C4-2B (cell line): ENCODE data around the gene PPL.
A peak's percentile ranks its signal among the peaks of the same experiment; 100 is the strongest.

Experiments
- H3K27ac ChIP-seq: fragments of 450-650 bp; 2 replicates; pipeline ENCODE4 v1.5.1; 2017
- ZFX ChIP-seq: fragments of 450-650 bp; IDR thresholded peaks from 2 replicates; pipeline ENCODE4 v1.6.1; 2017
- TF ChIP-seq, protein P1 (sequence below): fragments of 450-650 bp; conservative IDR thresholded peaks from 2 replicates; pipeline ENCODE4 v1.5.1; 2017; ENCODE audit warnings: mild to moderate bottlenecking

The PPL gene, protein sequence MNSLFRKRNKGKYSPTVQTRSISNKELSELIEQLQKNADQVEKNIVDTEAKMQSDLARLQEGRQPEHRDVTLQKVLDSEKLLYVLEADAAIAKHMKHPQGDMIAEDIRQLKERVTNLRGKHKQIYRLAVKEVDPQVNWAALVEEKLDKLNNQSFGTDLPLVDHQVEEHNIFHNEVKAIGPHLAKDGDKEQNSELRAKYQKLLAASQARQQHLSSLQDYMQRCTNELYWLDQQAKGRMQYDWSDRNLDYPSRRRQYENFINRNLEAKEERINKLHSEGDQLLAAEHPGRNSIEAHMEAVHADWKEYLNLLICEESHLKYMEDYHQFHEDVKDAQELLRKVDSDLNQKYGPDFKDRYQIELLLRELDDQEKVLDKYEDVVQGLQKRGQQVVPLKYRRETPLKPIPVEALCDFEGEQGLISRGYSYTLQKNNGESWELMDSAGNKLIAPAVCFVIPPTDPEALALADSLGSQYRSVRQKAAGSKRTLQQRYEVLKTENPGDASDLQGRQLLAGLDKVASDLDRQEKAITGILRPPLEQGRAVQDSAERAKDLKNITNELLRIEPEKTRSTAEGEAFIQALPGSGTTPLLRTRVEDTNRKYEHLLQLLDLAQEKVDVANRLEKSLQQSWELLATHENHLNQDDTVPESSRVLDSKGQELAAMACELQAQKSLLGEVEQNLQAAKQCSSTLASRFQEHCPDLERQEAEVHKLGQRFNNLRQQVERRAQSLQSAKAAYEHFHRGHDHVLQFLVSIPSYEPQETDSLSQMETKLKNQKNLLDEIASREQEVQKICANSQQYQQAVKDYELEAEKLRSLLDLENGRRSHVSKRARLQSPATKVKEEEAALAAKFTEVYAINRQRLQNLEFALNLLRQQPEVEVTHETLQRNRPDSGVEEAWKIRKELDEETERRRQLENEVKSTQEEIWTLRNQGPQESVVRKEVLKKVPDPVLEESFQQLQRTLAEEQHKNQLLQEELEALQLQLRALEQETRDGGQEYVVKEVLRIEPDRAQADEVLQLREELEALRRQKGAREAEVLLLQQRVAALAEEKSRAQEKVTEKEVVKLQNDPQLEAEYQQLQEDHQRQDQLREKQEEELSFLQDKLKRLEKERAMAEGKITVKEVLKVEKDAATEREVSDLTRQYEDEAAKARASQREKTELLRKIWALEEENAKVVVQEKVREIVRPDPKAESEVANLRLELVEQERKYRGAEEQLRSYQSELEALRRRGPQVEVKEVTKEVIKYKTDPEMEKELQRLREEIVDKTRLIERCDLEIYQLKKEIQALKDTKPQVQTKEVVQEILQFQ (N-terminal part only)

DNA sequence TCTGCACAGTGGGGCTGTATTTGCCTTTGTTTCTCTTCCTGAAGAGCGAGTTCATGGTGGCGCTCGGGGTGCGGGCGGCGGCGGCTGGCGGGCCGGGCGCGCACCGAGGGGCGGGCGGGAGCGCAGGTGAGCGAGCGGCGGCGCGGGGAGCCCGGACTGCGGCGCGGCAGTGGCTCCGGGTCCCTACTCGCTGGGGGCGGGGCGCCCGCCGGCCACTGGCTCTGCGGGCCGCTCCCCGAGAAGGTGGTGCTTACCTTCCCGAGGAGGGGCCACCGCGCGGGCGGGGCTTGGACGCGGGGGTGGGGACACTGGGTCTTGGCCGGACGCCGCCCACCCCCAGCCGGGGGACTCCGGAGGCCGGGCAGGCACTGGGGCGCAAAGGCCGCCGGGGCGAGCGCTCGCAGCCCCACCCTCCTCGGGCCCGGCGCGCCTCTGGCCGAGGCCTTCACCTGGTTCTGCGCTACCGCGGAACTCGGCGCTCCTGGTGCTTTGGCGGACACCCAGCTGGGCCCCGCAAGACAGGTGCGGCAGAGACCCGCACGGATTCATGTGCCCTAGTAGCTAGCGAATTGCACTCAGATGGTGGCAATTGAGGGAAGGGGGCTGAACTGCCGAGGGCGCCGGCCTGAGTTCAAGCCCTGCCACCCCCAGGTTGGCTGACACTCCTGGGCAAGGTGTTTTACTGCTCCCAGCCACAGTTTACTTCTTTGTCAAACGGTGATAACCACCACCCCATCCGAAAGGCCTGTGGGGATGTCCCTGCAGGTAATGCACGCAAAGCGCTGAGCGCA lies at the start of gene PPL:
PPL (minus strand) TSS at position 158 of the 791 bp plus-strand sequence; CDS start at position 55, 103 bp downstream.
- peak within 1 kb of the TSS; percentile 28 for H3K27ac ChIP-seq
- no peak for TF ChIP-seq ZFX
- TF ChIP-seq, protein P1, sequence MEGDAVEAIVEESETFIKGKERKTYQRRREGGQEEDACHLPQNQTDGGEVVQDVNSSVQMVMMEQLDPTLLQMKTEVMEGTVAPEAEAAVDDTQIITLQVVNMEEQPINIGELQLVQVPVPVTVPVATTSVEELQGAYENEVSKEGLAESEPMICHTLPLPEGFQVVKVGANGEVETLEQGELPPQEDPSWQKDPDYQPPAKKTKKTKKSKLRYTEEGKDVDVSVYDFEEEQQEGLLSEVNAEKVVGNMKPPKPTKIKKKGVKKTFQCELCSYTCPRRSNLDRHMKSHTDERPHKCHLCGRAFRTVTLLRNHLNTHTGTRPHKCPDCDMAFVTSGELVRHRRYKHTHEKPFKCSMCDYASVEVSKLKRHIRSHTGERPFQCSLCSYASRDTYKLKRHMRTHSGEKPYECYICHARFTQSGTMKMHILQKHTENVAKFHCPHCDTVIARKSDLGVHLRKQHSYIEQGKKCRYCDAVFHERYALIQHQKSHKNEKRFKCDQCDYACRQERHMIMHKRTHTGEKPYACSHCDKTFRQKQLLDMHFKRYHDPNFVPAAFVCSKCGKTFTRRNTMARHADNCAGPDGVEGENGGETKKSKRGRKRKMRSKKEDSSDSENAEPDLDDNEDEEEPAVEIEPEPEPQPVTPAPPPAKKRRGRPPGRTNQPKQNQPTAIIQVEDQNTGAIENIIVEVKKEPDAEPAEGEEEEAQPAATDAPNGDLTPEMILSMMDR = no peak

DNA sequence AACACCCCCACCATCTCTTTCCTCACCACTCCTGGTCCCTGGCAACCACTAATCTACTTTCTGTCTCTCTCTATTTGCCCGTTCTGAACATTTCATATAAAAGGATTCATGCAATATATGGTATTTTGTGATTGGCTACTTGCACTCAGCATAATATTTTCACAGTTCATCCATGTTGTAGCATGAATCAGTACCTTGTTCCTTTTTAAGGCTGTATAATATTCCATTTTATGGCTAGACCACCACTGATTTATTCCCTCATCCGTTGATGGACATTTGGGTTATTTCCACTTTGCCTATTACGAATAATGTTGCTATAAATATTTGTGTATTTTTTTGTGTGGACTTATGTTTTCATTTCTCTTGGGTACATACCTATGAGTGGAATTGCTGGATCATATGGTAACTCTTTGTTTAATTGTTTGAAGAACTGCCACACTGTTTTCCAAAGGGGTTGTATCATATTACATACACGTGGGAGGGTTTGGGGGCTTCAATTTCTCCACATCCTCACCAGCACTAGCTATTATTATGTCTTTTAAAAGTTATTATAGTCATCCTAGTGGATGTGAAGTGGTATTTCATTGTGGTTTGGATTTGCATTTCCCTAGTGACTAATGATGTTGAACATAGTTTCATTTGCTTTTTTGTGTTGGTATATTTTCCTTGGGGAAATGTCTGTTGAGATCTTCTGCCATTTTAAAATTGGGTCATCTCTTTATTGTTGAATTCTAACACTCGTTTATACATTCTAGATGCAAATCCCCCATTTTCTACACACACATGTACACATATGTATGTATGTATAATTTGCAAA lies 47.4 kb upstream of the PPL start:
- TF ChIP-seq, protein P1 = no peak
- TF ChIP-seq ZFX = no peak
- no peak overlapping the region for H3K27ac ChIP-seq

DNA sequence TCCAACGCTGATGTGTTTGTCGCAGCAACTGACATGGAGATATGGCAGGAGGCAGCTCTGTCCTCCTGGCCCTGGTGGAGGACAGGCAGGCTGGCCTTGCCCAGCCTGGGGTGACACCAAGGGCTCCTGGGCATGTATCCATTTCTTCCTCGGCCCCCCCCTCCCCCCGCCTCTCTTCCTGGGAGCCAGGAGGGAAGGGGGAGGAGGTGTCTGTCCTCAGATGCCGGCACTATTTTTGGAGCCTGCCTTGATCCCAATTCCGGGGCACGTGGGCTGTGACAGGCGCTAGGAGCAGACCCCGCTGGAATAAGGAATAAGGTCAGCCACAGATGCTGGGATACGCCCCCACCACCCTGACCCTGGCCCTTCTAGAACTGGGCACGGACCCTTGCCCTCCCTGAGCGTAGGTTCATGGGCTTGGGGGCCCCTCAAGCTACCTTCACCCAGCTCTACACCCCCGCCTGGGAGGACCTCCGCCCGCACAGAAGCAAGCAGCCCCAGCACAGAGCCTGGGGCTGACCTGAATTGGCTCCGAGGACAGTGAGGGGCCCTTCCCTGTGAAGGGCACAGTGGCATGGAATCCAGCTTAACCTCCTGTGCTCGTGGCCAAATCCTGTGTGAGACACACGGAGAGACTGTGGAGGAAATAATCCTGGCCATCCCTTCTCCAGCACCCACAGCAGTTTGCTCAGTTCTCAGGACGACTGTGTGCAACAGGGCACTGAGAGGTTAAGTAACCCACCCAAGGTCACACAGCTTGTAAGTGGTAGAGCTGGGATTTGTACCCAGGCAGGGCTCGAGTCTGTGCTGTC lies 45.3 kb upstream of the PPL start:
- no peak overlapping the region for H3K27ac ChIP-seq
- TF ChIP-seq, protein P1 = no peak
- no peak for TF ChIP-seq ZFX

DNA sequence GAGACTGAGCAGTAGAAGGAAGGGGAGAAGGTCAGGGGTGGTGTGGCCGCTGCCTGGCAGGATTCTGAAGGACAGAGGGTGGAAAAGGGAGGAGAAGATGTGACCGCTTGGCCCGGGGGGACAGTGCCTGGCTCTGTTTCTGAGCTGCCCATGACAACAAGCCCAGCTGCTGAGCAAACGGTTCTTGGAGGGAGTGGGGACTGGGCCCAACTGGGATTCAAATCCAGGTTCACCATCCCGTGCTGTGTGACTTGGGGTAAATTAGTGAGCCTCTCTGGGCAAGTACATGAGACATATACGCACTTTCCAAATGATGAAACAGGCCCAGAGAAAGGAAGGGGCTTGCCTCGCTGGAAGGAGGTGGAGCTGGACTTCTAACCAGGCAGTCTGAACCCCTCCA lies 44.5 kb upstream of the PPL start:
- TF ChIP-seq, protein P1 = no peak
- no peak overlapping the region for H3K27ac ChIP-seq

DNA sequence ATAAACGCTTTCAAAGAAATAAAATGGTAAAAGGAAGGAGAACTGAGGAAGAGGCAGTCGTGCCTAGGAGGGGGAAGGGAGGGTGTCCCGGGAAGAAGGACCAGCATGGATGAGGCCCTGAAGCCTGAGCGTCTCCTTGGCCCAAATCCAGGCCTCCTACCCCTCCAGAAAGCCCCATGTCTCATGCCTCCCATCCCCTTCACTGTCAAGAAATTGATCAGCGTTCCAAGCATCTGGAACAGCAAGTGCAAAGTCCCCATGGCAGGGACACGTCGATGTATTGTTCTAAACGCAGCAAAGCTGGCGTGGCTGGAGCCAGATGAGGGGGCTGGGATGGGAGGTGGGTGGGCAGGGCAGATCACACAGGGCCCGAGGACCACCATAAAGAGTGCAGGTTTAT lies 43.7 kb upstream of the PPL start:
- no peak overlapping the region for H3K27ac ChIP-seq
- TF ChIP-seq ZFX = no peak
- TF ChIP-seq, protein P1 = no peak
